Measurements from ENCODE around the gene TRERF1.

GRCh38 chr6:42383421-42384205 lies 68.1 kb downstream of the TRERF1 start:
- TF ChIP-seq, protein P1, sequence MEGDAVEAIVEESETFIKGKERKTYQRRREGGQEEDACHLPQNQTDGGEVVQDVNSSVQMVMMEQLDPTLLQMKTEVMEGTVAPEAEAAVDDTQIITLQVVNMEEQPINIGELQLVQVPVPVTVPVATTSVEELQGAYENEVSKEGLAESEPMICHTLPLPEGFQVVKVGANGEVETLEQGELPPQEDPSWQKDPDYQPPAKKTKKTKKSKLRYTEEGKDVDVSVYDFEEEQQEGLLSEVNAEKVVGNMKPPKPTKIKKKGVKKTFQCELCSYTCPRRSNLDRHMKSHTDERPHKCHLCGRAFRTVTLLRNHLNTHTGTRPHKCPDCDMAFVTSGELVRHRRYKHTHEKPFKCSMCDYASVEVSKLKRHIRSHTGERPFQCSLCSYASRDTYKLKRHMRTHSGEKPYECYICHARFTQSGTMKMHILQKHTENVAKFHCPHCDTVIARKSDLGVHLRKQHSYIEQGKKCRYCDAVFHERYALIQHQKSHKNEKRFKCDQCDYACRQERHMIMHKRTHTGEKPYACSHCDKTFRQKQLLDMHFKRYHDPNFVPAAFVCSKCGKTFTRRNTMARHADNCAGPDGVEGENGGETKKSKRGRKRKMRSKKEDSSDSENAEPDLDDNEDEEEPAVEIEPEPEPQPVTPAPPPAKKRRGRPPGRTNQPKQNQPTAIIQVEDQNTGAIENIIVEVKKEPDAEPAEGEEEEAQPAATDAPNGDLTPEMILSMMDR (IDR thresholded peaks at IDR 0.05): no peak
- no peak for TF ChIP-seq POLR2A (IDR thresholded peaks at IDR 0.05)
